H9 (cell line): ENCODE results near the gene CP. TPM values are rescaled to one million over a fixed set of nuclear protein-coding genes. Genes with fewer than 3 reads are reported as not detected.

Experiments
- DNase-seq: peaks from one replicate; pipeline ENCODE4 v3.0.0-alpha.2; 2017
- H2AFZ ChIP-seq: one replicate; pipeline ENCODE4 v1.6.1; 2013; ENCODE audit warnings: mild to moderate bottlenecking, low read length, control low read depth, moderate library complexity
- H2AK5ac ChIP-seq: 2 replicates; pipeline ENCODE4 v1.6.1; 2013; ENCODE audit warnings: low read length, control low read depth, mixed read lengths; ENCODE audit not compliant: insufficient read length
- H2BK120ac ChIP-seq: one replicate; pipeline ENCODE4 v1.6.1; 2013; ENCODE audit warnings: low read depth, mild to moderate bottlenecking, low read length, control low read depth, inconsistent platforms; ENCODE audit not compliant: poor library complexity, severe bottlenecking
- H2BK12ac ChIP-seq: 2 replicates; pipeline ENCODE4 v1.6.1; 2013; ENCODE audit warnings: low read length, control low read depth, mixed read lengths, low read depth; ENCODE audit not compliant: insufficient read length
- H2BK15ac ChIP-seq: 2 replicates; pipeline ENCODE4 v1.6.1; 2013; ENCODE audit warnings: low read depth, low read length, control low read depth
- H2BK20ac ChIP-seq: one replicate; pipeline ENCODE4 v1.6.1; 2013; ENCODE audit warnings: low read depth, mild to moderate bottlenecking, low read length, control low read depth, inconsistent platforms; ENCODE audit not compliant: poor library complexity, severe bottlenecking
- H2BK5ac ChIP-seq: 2 replicates; pipeline ENCODE4 v1.6.1; 2013; ENCODE audit warnings: low read length, control low read depth, mixed read lengths; ENCODE audit not compliant: insufficient read length
- H3K14ac ChIP-seq: 2 replicates; pipeline ENCODE4 v1.6.1; 2013; ENCODE audit warnings: low read length, control low read depth; ENCODE audit not compliant: insufficient read depth
- H3K18ac ChIP-seq: 2 replicates; pipeline ENCODE4 v1.6.1; 2013; ENCODE audit warnings: low read depth, mild to moderate bottlenecking, mixed read lengths, low read length, control low read depth; ENCODE audit not compliant: insufficient read length
- H3K23ac ChIP-seq: 2 replicates; pipeline ENCODE4 v1.6.1; 2013; ENCODE audit warnings: low read length, control low read depth, mixed read lengths, low read depth; ENCODE audit not compliant: insufficient read length
- H3K23me2 ChIP-seq: 2 replicates; pipeline ENCODE4 v1.6.1; 2013; ENCODE audit warnings: low read depth, mild to moderate bottlenecking, mixed read lengths, low read length, control low read depth; ENCODE audit not compliant: insufficient read length, poor library complexity, severe bottlenecking
- H3K27ac ChIP-seq: 2 replicates; pipeline ENCODE4 v1.5.1; 2013; ENCODE audit warnings: low read length, control low read depth, mixed read lengths, low read depth; ENCODE audit not compliant: insufficient read length
- H3K27me3 ChIP-seq: 2 replicates; pipeline ENCODE4 v1.6.1; 2013; ENCODE audit warnings: low read length, control low read depth, inconsistent platforms; ENCODE audit not compliant: insufficient read depth
- H3K4ac ChIP-seq: 2 replicates; pipeline ENCODE4 v1.6.1; 2013; ENCODE audit warnings: low read depth, mild to moderate bottlenecking, control low read depth, inconsistent platforms, low read length, moderate library complexity
- H3K4me1 ChIP-seq: 2 replicates; pipeline ENCODE4 v1.6.1; 2013; ENCODE audit warnings: low read length, control low read depth, inconsistent platforms; ENCODE audit not compliant: insufficient read depth
- H3K4me2 ChIP-seq: 2 replicates; pipeline ENCODE4 v1.6.1; 2013; ENCODE audit warnings: low read length, control low read depth, mixed read lengths; ENCODE audit not compliant: insufficient read length, insufficient read depth
- H3K56ac ChIP-seq: 2 replicates; pipeline ENCODE4 v1.6.1; 2013; ENCODE audit warnings: low read depth, mild to moderate bottlenecking, mixed read lengths, low read length, control low read depth; ENCODE audit not compliant: insufficient read length
- H3K79me1 ChIP-seq: 2 replicates; pipeline ENCODE4 v1.6.1; 2013; ENCODE audit warnings: low read depth, mild to moderate bottlenecking, moderate library complexity, low read length, control low read depth, inconsistent platforms; ENCODE audit not compliant: insufficient read depth, poor library complexity, severe bottlenecking
- H3K79me2 ChIP-seq: 2 replicates; pipeline ENCODE4 v1.6.1; 2013; ENCODE audit warnings: low read length, control low read depth, inconsistent platforms; ENCODE audit not compliant: insufficient read depth
- H3K9ac ChIP-seq: 2 replicates; pipeline ENCODE4 v1.6.1; 2013; ENCODE audit warnings: low read length, control low read depth, mixed read lengths; ENCODE audit not compliant: insufficient read length; ENCODE audit errors: extremely low read depth
- H3K9me3 ChIP-seq: one replicate; pipeline ENCODE4 v1.6.1; 2013; ENCODE audit warnings: low read depth, low read length, inconsistent platforms; ENCODE audit not compliant: control insufficient read depth
- H3T11ph ChIP-seq: one replicate; pipeline ENCODE4 v1.6.1; 2013; ENCODE audit warnings: mild to moderate bottlenecking, low read length, control low read depth, inconsistent platforms
- H4K20me1 ChIP-seq: one replicate; pipeline ENCODE4 v1.6.1; 2013; ENCODE audit not compliant: control insufficient read depth, insufficient read length, insufficient read depth
- H4K5ac ChIP-seq: 2 replicates; pipeline ENCODE4 v1.6.1; 2013; ENCODE audit warnings: low read depth, mild to moderate bottlenecking, mixed read lengths, low read length, control low read depth; ENCODE audit not compliant: insufficient read length
- H4K8ac ChIP-seq: replicated peaks from 2 replicates; pipeline ENCODE4 v1.6.1; 2013; ENCODE audit warnings: low read length, control low read depth, mixed read lengths, low read depth; ENCODE audit not compliant: insufficient read length
- H4K91ac ChIP-seq: 2 replicates; pipeline ENCODE4 v1.6.1; 2013; ENCODE audit warnings: low read depth, mild to moderate bottlenecking, moderate library complexity, mixed read lengths, low read length, control low read depth; ENCODE audit not compliant: insufficient read length
- H3K27ac Mint-ChIP-seq, 3 experiments: 2 replicates in 2 of 3; 3 replicates in 1 of 3; pipeline ENCODE4 v1.8.0; 2020 to 2021; ENCODE audit warnings: mixed read lengths in 3 of 3, mild to moderate bottlenecking in 1 of 3, moderate library complexity in 1 of 3
- H3K27me3 Mint-ChIP-seq: 2 replicates; pipeline ENCODE4 v1.8.0; 2021; ENCODE audit warnings: low read depth, mild to moderate bottlenecking, moderate library complexity, mixed read lengths
- H3K36me3 Mint-ChIP-seq, 3 experiments: 2 replicates in 2 of 3; 3 replicates in 1 of 3; pipeline ENCODE4 v1.8.0; 2020 to 2021; ENCODE audit warnings: low read depth in 3 of 3, mixed read lengths in 3 of 3; ENCODE audit not compliant: insufficient read depth in 1 of 3
- H3K4me1 Mint-ChIP-seq, 2 experiments: 2 replicates each; pipeline ENCODE4 v1.8.0; 2020; ENCODE audit warnings: mixed read lengths in 2 of 2
- H3K4me3 Mint-ChIP-seq, 2 experiments: 2 replicates in 1 of 2; 3 replicates in 1 of 2; pipeline ENCODE4 v1.8.0; 2020 to 2021; ENCODE audit warnings: mild to moderate bottlenecking in 2 of 2, mixed read lengths in 2 of 2, moderate library complexity in 1 of 2
- H3K9me3 Mint-ChIP-seq, 2 experiments: 2 replicates in 1 of 2; 3 replicates in 1 of 2; pipeline ENCODE4 v1.8.0; 2020; ENCODE audit warnings: mild to moderate bottlenecking in 2 of 2, mixed read lengths in 2 of 2, moderate library complexity in 1 of 2
- CTCF ChIP-seq: fragments of 200-600 bp; sonication (generic); conservative IDR thresholded peaks from 3 replicates; pipeline ENCODE4 v1.8.0; 2021; ENCODE audit warnings: antibody characterized with exemption, mild to moderate bottlenecking
- WGBS: extraction: QIAGEN DNeasy Blood & Tissue Kit; methylation state at CpG from one replicate; pipeline ENCODE4 v1.1.7; 2013; ENCODE audit warnings: missing lambda C conversion rate, low lambda C conversion rate, mixed read lengths; ENCODE audit not compliant: insufficient read length; ENCODE audit errors: extremely low coverage; 5-methylcytosine and 5-hydroxymethylcytosine counted together
- total RNA-seq: library from RNA; stranded (reverse); gene quantifications from 2 replicates; pipeline ENCODE4 v1.2.1, GENCODE V29; 2021

The CP gene
- total RNA-seq, 1 experiment from 2014 or later, result 1.1 TPM

GRCh38 chr3:149270180-149270579 lies 48.6 kb upstream of the CP start:
- H3K4me1 Mint-ChIP-seq, result peaks cover 17 to 26% of the 10 kb centered on the region in 2 experiments

More at GRCh38 chr3:149270180-149270579, 48.6 kb upstream of the CP start:
- H2BK20ac ChIP-seq, result no peak overlapping the region
- Mint-ChIP-seq H3K27me3 (no peaks in the 10 kb centered on the region), H3K9me3 (no peaks in the 10 kb centered on the region), H3K4me3 (no peak overlapping the region), H3K36me3 (no peaks in the 10 kb centered on the region; a peak in 2 of 7 replicates), H3K27ac (no peak overlapping the region)
- H3K79me2 ChIP-seq, result no peaks in the 10 kb centered on the region
- no peaks in the 10 kb centered on the region for H3K23me2 ChIP-seq
- H4K91ac ChIP-seq, result no peak overlapping the region
- no peak overlapping the region for H3K23ac ChIP-seq
- no peak overlapping the region for H2BK12ac ChIP-seq
- H3T11ph ChIP-seq, result no peak overlapping the region
- no peak overlapping the region for H3K56ac ChIP-seq
- no peak overlapping the region for H3K14ac ChIP-seq
- no peaks in the 10 kb centered on the region for H3K27me3 ChIP-seq
- H2BK120ac ChIP-seq, result no peak overlapping the region
- no CpG with 5 or more reads among the region's 2 CpGs for WGBS
- H3K4me1 ChIP-seq, result peaks cover 5% of the 10 kb centered on the region; the same call in 1 of the 2 replicates
- no peak overlapping the region for H3K9ac ChIP-seq
- H2BK15ac ChIP-seq, result no peak overlapping the region
- no peak overlapping the region for H2BK5ac ChIP-seq
- no peaks in the 10 kb centered on the region for H4K20me1 ChIP-seq
- no peak for DNase-seq
- no peak overlapping the region for H3K4ac ChIP-seq
- no peaks in the 10 kb centered on the region for H3K79me1 ChIP-seq
- H3K4me2 ChIP-seq, result no peak overlapping the region
- no peak overlapping the region for H4K5ac ChIP-seq
- H3K9me3 ChIP-seq, result no peaks in the 10 kb centered on the region
- no peak overlapping the region for H2AK5ac ChIP-seq
- H2AFZ ChIP-seq, result no peak overlapping the region
- TF ChIP-seq CTCF, result no peak
- H3K18ac ChIP-seq, result no peak overlapping the region
- no peak overlapping the region for H3K27ac ChIP-seq
- H4K8ac ChIP-seq, result no peak overlapping the region
